ENCODE results near the gene ATG10.

DNA sequence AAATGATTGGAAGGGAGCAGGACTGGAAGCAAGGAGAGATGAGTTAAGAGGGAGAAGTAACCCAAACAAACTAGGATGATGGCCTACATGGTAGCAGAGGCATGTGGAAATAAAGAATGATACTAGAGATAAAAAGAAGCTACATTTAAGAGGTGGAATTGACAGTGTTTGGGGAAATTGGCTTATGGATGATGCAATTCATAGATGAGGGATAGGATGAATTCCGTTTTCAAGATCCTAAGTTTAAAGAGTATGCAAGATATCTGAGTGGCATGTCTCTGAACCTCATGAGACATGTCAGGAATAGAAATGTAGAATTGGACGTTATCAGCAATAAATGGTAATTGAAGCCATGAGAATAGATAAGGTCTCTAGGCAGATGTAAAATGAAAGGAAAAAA, 232.7 kb downstream of the ATG10 start:
- TF ChIP-seq CTCF (IDR thresholded peaks at IDR 0.05) (no peak), POLR2A (IDR thresholded peaks at IDR 0.05) (no peak)

Data from heart left ventricle (tissue), 13 donors.